ENCODE measurements around the gene BICD1. TPM values are rescaled to one million over a fixed set of nuclear protein-coding genes. Genes with fewer than 3 reads are reported as not detected.

BICD1 gene
- total RNA-seq, 1 donor from 2014 or later: 49.5 TPM

GRCh38 chr12:32240162-32240561 lies 133.5 kb downstream of the BICD1 start:
- H3K9me3 Mint-ChIP-seq: peaks cover 8% of the 10 kb centered on the region
- TF ChIP-seq CTCF (conservative IDR thresholded peaks at IDR 0.05): no peak
- DNase-seq (ENCODE audit: low read depth, low spot score): no peak
- H3K27ac Mint-ChIP-seq (ENCODE audit: unreplicated experiment): peak overlapping the region; percentile 72
- H3K27me3 Mint-ChIP-seq (ENCODE audit: low read depth): no peaks in the 10 kb centered on the region
- no peak overlapping the region for H3K4me3 Mint-ChIP-seq
- H3K36me3 Mint-ChIP-seq (ENCODE audit: low read depth): peaks cover 28% of the 10 kb centered on the region
- peaks cover 11% of the 10 kb centered on the region for H3K4me1 Mint-ChIP-seq

- Mint-ChIP-seq H3K4me3 (no peak overlapping the region), H3K9me3 (peaks cover 8% of the 10 kb centered on the region), H3K27ac (ENCODE audit: unreplicated experiment) (no peak overlapping the region), H3K4me1 (peaks cover 9% of the 10 kb centered on the region), H3K27me3 (ENCODE audit: low read depth) (no peaks in the 10 kb centered on the region), H3K36me3 (ENCODE audit: low read depth) (peaks cover 27% of the 10 kb centered on the region)
- TF ChIP-seq CTCF (conservative IDR thresholded peaks at IDR 0.05): no peak
- no peak for DNase-seq (ENCODE audit: low read depth, low spot score)
These were observed 134.2 kb downstream of the BICD1 start for GRCh38 chr12:32240831-32241230.

GRCh38 chr12:32242641-32243040 lies 136.0 kb downstream of the BICD1 start:
- no peak for DNase-seq (ENCODE audit: low read depth, low spot score)
- no peak for TF ChIP-seq CTCF (conservative IDR thresholded peaks at IDR 0.05)
- Mint-ChIP-seq H3K36me3 (ENCODE audit: low read depth) (peaks cover 23% of the 10 kb centered on the region), H3K9me3 (peaks cover 2% of the 10 kb centered on the region), H3K27me3 (ENCODE audit: low read depth) (no peaks in the 10 kb centered on the region), H3K27ac (ENCODE audit: unreplicated experiment) (no peak overlapping the region), H3K4me1 (peaks cover 9% of the 10 kb centered on the region), H3K4me3 (no peak overlapping the region)

GRCh38 chr12:32248441-32249140 lies 141.9 kb downstream of the BICD1 start:
- no peak for DNase-seq (ENCODE audit: low read depth, low spot score)
- Mint-ChIP-seq H3K4me3 (no peak overlapping the region), H3K9me3 (peaks cover 6% of the 10 kb centered on the region), H3K4me1 (peaks cover 33% of the 10 kb centered on the region), H3K36me3 (ENCODE audit: low read depth) (peaks cover 18% of the 10 kb centered on the region), H3K27ac (ENCODE audit: unreplicated experiment) (peak overlapping the region; percentile 89), H3K27me3 (ENCODE audit: low read depth) (no peaks in the 10 kb centered on the region)
- TF ChIP-seq CTCF (conservative IDR thresholded peaks at IDR 0.05): no peak

DNA sequence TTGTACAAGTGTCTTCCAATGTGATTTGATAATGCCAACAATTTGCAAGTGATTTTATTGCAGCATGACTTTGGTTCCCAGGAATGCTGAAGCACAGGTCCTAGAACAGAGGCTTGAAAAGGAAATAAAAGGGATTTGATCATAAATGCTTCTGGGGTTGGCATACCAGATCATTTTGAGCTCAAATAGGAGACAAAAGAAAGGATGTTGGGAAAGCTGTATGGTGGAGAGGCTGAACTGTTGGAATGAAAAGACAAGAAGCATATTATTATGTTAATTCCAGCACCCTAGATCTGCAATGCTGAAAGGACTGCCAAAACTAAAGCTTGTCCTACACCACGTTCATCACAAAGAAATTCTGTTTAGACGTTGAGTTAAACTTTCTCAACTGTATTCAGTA lies 143.1 kb downstream of the BICD1 start:
- no peak for TF ChIP-seq CTCF (conservative IDR thresholded peaks at IDR 0.05)
- no peak for DNase-seq (ENCODE audit: low read depth, low spot score)
- Mint-ChIP-seq H3K9me3 (peaks cover 6% of the 10 kb centered on the region), H3K4me1 (peaks cover 35% of the 10 kb centered on the region), H3K27me3 (ENCODE audit: low read depth) (no peaks in the 10 kb centered on the region), H3K27ac (ENCODE audit: unreplicated experiment) (peak overlapping the region; percentile 59), H3K4me3 (no peak overlapping the region), H3K36me3 (ENCODE audit: low read depth) (peaks cover 19% of the 10 kb centered on the region)
